Mesenchymal stem cell (in vitro differentiated cells and primary cell): ENCODE results near the gene BCAR1.
A peak's percentile ranks its signal among the peaks of the same experiment; 100 is the strongest.

ENCODE experiments used
- DNase-seq: peaks from one replicate; pipeline ENCODE4 v3.0.0-alpha.2; 2013
- H2AFZ ChIP-seq: one replicate; pipeline ENCODE4 v1.6.1; 2013; ENCODE audit warnings: low read depth, mild to moderate bottlenecking, control low read depth, inconsistent platforms, low read length, moderate library complexity
- H2AK5ac ChIP-seq: 2 replicates; pipeline ENCODE4 v1.6.1; 2013; ENCODE audit warnings: low read length, moderate library complexity, mild to moderate bottlenecking, inconsistent platforms; ENCODE audit not compliant: severe bottlenecking
- H2BK120ac ChIP-seq: one replicate; pipeline ENCODE4 v1.6.1; 2013; ENCODE audit warnings: low read depth, mild to moderate bottlenecking, inconsistent platforms, low read length, moderate library complexity
- H2BK12ac ChIP-seq, 2 experiments: one replicate each; pipeline ENCODE4 v1.6.1; 2013; ENCODE audit warnings: inconsistent platforms in 2 of 2, low read length in 2 of 2, mild to moderate bottlenecking in 2 of 2, moderate library complexity in 2 of 2, control low read depth in 1 of 2
- H2BK15ac ChIP-seq: one replicate; pipeline ENCODE4 v1.6.1; 2013; ENCODE audit warnings: mild to moderate bottlenecking, low read depth, inconsistent platforms; ENCODE audit not compliant: poor library complexity, severe bottlenecking
- H2BK5ac ChIP-seq: 2 replicates; pipeline ENCODE4 v1.6.1; 2013; ENCODE audit warnings: low read depth, mild to moderate bottlenecking, low read length, control low read depth, inconsistent platforms; ENCODE audit not compliant: poor library complexity, severe bottlenecking
- H3K14ac ChIP-seq, 2 experiments: one replicate each; pipeline ENCODE4 v1.6.1; 2013; ENCODE audit warnings: inconsistent platforms in 2 of 2, low read length in 2 of 2, control low read depth in 1 of 2, mild to moderate bottlenecking in 1 of 2, moderate library complexity in 1 of 2
- H3K18ac ChIP-seq, 2 experiments: one replicate each; pipeline ENCODE4 v1.6.1; 2013; ENCODE audit warnings: inconsistent platforms in 2 of 2, low read length in 2 of 2, control low read depth in 1 of 2, low read depth in 1 of 2, mild to moderate bottlenecking in 1 of 2
- H3K23ac ChIP-seq, 2 experiments: one replicate each; pipeline ENCODE4 v1.6.1; 2013; ENCODE audit warnings: inconsistent platforms in 2 of 2, low read length in 2 of 2, mild to moderate bottlenecking in 2 of 2, moderate library complexity in 2 of 2, control low read depth in 1 of 2
- H3K27ac ChIP-seq: 2 replicates; pipeline ENCODE4 v1.5.1; 2013; ENCODE audit warnings: mild to moderate bottlenecking, moderate library complexity, low read length, control low read depth, inconsistent platforms; ENCODE audit not compliant: poor library complexity, severe bottlenecking
- H3K27me3 ChIP-seq, 2 experiments: 2 replicates each; pipeline versions ENCODE4 v1.6.1 to v1.7.0; 2013; ENCODE audit warnings: low read length in 2 of 2, mild to moderate bottlenecking in 2 of 2, moderate library complexity in 2 of 2, control low read depth in 1 of 2, inconsistent platforms in 1 of 2; ENCODE audit not compliant: control insufficient read depth in 1 of 2, insufficient read depth in 1 of 2
- H3K36me3 ChIP-seq, 2 experiments: 2 replicates each; pipeline versions ENCODE4 v1.6.1 to v1.7.0; 2013; ENCODE audit warnings: low read length in 2 of 2, control low read depth in 1 of 2, inconsistent platforms in 1 of 2, low read depth in 1 of 2, mild to moderate bottlenecking in 1 of 2; ENCODE audit not compliant: insufficient read depth in 2 of 2, control insufficient read depth in 1 of 2
- H3K4ac ChIP-seq, 2 experiments: one replicate each; pipeline ENCODE4 v1.6.1; 2013; ENCODE audit warnings: inconsistent platforms in 2 of 2, low read length in 2 of 2, mild to moderate bottlenecking in 2 of 2, moderate library complexity in 2 of 2, control low read depth in 1 of 2, low read depth in 1 of 2
- H3K4me1 ChIP-seq: 2 replicates; pipeline ENCODE4 v1.6.1; 2013; ENCODE audit warnings: low read depth, low read length, control low read depth; ENCODE audit not compliant: control insufficient read depth, insufficient read depth
- H3K4me2 ChIP-seq: 2 replicates; pipeline ENCODE4 v1.6.1; 2013; ENCODE audit warnings: low read length, mild to moderate bottlenecking, inconsistent platforms; ENCODE audit not compliant: poor library complexity, severe bottlenecking
- H3K4me3 ChIP-seq, 2 experiments: 2 replicates each; pipeline versions ENCODE4 v1.5.1 to v1.7.0; 2013; ENCODE audit warnings: low read length in 2 of 2, mild to moderate bottlenecking in 2 of 2, control low read depth in 1 of 2, low read depth in 1 of 2; ENCODE audit not compliant: insufficient read depth in 1 of 2
- H3K79me1 ChIP-seq: replicated peaks from 2 replicates; pipeline ENCODE4 v1.6.1; 2013; ENCODE audit warnings: mild to moderate bottlenecking, control low read depth, low read length, inconsistent platforms; ENCODE audit not compliant: poor library complexity, severe bottlenecking
- H3K9ac ChIP-seq: 2 replicates; pipeline ENCODE4 v1.7.0; 2013; ENCODE audit warnings: mild to moderate bottlenecking, low read length, moderate library complexity
- H3K9me3 ChIP-seq: 2 replicates; pipeline ENCODE4 v1.7.0; 2013; ENCODE audit warnings: mild to moderate bottlenecking, low read length; ENCODE audit not compliant: control insufficient read depth
- H4K8ac ChIP-seq: one replicate; pipeline ENCODE4 v1.6.1; 2013; ENCODE audit warnings: inconsistent platforms, mild to moderate bottlenecking, low read length, moderate library complexity
- H4K91ac ChIP-seq: one replicate; pipeline ENCODE4 v1.6.1; 2013; ENCODE audit warnings: mild to moderate bottlenecking, low read length, inconsistent platforms
- whole genome bisulfite sequencing: methylation state at CpG from one replicate; pipeline ENCODE4 v1.1.7; 2013; ENCODE audit warnings: mixed read lengths; 5-methylcytosine and 5-hydroxymethylcytosine counted together

The BCAR1 gene

DNA sequence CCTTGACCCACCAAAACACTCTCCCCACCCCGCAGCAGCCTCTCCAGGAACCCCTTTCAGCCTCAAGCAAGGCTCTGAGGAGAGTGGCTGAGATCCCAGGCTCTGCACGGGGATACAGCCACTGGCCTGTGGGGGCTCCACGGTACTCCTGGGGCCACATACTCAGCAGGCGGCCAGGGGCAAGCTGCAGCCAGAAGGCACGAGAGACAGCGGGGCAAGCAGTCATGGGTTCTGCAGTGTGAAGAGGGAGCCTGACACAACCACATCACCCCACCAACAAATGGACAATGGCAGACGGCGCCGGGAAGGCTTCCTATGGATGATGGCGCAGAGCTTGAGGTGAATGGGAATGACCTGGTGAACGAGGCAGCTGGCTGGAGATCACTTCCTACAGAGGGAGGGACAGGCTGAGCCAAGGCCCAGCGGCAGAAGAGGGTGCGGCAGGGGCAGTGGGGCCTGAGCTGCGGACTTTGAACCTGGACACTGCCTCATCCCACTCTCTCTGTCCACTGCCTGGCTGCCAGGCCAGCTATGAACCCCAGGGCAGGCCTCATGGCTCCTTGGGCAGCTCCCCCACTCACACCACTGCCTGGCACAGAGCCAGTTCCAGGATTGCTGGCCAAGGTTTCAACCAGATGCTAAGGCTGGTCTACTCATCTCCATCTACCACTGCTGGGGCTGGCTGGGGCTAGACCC, 10.8 kb upstream of the BCAR1 start:
- Histone ChIP-seq H2AK5ac (no peak overlapping the region), H2BK15ac (no peak overlapping the region), H2BK5ac (no peak overlapping the region), H4K8ac (no peak overlapping the region), H3K4me1 (peaks cover 66% of the 10 kb centered on the region), H4K91ac (peak overlapping the region; percentile 8), H3K9ac (peak overlapping the region; percentile 97), H3K27me3 (no peaks in the 10 kb centered on the region), H2BK120ac (no peak overlapping the region), H3K23ac (peak overlapping the region in 1 of 2 experiments; percentile 20), H3K18ac (peak overlapping the region in 1 of 2 experiments; percentile 1), H3K36me3 (peaks cover 3 to 40% of the 10 kb centered on the region in 2 experiments), H3K27ac (no peak overlapping the region), H3K14ac (peak overlapping the region in 1 of 2 experiments; percentile 69), H3K9me3 (no peaks in the 10 kb centered on the region), H3K4me2 (no peak overlapping the region), H2AFZ (no peak overlapping the region), H3K79me1 (peaks cover 7% of the 10 kb centered on the region), H2BK12ac (peak overlapping the region; percentile 27 to 75), H3K4ac (peak overlapping the region in 1 of 2 experiments; percentile 57), H3K4me3 (peak overlapping the region; percentile 1 to 4)
- no peak for DNase-seq
- 92% methylated on average over 12 of the region's 14 CpGs for WGBS

DNA sequence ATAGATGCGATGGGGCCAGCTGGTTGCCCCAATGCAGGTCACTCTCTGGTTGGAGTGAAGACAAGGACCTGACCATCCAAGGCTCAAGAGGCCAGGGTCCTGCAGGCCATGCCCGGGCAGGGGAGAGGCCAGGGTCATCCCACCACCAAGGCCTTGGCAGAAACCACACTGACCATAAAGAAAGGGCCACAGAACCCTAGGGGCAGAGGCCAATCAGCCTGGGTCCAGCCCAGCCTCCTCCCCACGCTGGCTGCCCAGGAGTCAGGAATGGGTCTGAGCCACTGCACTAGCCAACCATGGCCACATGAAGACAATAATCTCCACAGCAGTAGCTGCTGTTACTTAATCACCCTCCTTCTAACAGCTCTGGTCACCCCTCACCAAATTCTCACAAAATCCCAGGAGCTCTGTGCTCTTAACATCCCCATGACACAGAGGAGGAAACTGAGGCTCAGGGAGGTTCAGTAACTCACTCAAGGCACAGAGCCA, 10.2 kb upstream of the BCAR1 start:
- H3K27me3 ChIP-seq, result no peaks in the 10 kb centered on the region
- no peak overlapping the region for H3K4me3 ChIP-seq
- peaks cover 3 to 40% of the 10 kb centered on the region in 2 experiments for H3K36me3 ChIP-seq
- no peak for DNase-seq
- no peak overlapping the region for H3K9ac ChIP-seq
- H2BK15ac ChIP-seq, result no peak overlapping the region
- H3K18ac ChIP-seq, result peak overlapping the region in 1 of 2 experiments; percentile 1
- peak overlapping the region in 1 of 2 experiments; percentile 45 for H2BK12ac ChIP-seq
- no peak overlapping the region for H3K14ac ChIP-seq
- H3K23ac ChIP-seq, result peak overlapping the region in 1 of 2 experiments; percentile 20
- WGBS, result 97% methylated on average over 3 of the region's 3 CpGs
- H2AK5ac ChIP-seq, result no peak overlapping the region
- H3K27ac ChIP-seq, result peak overlapping the region; percentile 1
- no peak overlapping the region for H2BK5ac ChIP-seq
- H4K8ac ChIP-seq, result peak overlapping the region; percentile 55
- no peak overlapping the region for H2BK120ac ChIP-seq
- H3K4me2 ChIP-seq, result no peak overlapping the region
- peaks cover 3% of the 10 kb centered on the region for H3K79me1 ChIP-seq
- H2AFZ ChIP-seq, result no peak overlapping the region
- H4K91ac ChIP-seq, result peak overlapping the region; percentile 56
- no peak overlapping the region for H3K4ac ChIP-seq
- H3K9me3 ChIP-seq, result no peaks in the 10 kb centered on the region
- peaks cover 66% of the 10 kb centered on the region for H3K4me1 ChIP-seq

GRCh38 chr16:75260851-75261589, 9.6 kb upstream of the BCAR1 start:
- Histone ChIP-seq H4K8ac (peak overlapping the region; percentile 55), H3K9me3 (no peaks in the 10 kb centered on the region), H3K27me3 (no peaks in the 10 kb centered on the region), H3K14ac (peak overlapping the region in 1 of 2 experiments; percentile 64), H3K27ac (no peak overlapping the region), H2AFZ (no peak overlapping the region), H3K23ac (no peak overlapping the region), H2BK15ac (no peak overlapping the region), H2BK12ac (peak overlapping the region in 1 of 2 experiments; percentile 45), H3K36me3 (peaks cover 3 to 40% of the 10 kb centered on the region in 2 experiments), H3K18ac (peak overlapping the region; percentile 0 to 52), H3K4me2 (no peak overlapping the region), H2AK5ac (no peak overlapping the region), H3K9ac (no peak overlapping the region), H3K4me3 (no peak overlapping the region), H3K4ac (no peak overlapping the region), H3K4me1 (peaks cover 66% of the 10 kb centered on the region), H3K79me1 (no peaks in the 10 kb centered on the region), H2BK5ac (no peak overlapping the region), H2BK120ac (no peak overlapping the region), H4K91ac (peak overlapping the region; percentile 56)
- 94% methylated on average over 10 of the region's 10 CpGs for WGBS
- no peak for DNase-seq

- Histone ChIP-seq H3K4me2 (no peak overlapping the region), H4K8ac (no peak overlapping the region), H2BK5ac (no peak overlapping the region), H3K4me1 (peaks cover 79% of the 10 kb centered on the region), H3K9me3 (no peaks in the 10 kb centered on the region), H3K27ac (no peak overlapping the region), H2BK12ac (no peak overlapping the region), H2BK120ac (no peak overlapping the region), H3K4me3 (no peak overlapping the region), H2BK15ac (peak overlapping the region; percentile 19), H4K91ac (no peak overlapping the region), H3K4ac (no peak overlapping the region), H3K79me1 (no peaks in the 10 kb centered on the region), H3K14ac (no peak overlapping the region), H3K27me3 (no peaks in the 10 kb centered on the region), H3K36me3 (peaks cover 3 to 38% of the 10 kb centered on the region in 2 experiments), H2AFZ (no peak overlapping the region), H3K23ac (no peak overlapping the region), H3K9ac (no peak overlapping the region), H2AK5ac (peak overlapping the region; percentile 13), H3K18ac (no peak overlapping the region)
- WGBS, result no CpG with 5 or more reads among the region's 6 CpGs
- no peak for DNase-seq
Observed at GRCh38 chr16:75258807-75259141, 7.3 kb upstream of the BCAR1 start.
